CD4-positive, alpha-beta T cell treated with Interleukin-1 beta for 1 hour (primary cell): ENCODE results near the gene NCL.

Experiments
- DNase-seq, 2 donors: peaks; one replicate each; pipeline ENCODE4 v3.0.0-alpha.2; 2020 to 2022

NCL gene, protein sequence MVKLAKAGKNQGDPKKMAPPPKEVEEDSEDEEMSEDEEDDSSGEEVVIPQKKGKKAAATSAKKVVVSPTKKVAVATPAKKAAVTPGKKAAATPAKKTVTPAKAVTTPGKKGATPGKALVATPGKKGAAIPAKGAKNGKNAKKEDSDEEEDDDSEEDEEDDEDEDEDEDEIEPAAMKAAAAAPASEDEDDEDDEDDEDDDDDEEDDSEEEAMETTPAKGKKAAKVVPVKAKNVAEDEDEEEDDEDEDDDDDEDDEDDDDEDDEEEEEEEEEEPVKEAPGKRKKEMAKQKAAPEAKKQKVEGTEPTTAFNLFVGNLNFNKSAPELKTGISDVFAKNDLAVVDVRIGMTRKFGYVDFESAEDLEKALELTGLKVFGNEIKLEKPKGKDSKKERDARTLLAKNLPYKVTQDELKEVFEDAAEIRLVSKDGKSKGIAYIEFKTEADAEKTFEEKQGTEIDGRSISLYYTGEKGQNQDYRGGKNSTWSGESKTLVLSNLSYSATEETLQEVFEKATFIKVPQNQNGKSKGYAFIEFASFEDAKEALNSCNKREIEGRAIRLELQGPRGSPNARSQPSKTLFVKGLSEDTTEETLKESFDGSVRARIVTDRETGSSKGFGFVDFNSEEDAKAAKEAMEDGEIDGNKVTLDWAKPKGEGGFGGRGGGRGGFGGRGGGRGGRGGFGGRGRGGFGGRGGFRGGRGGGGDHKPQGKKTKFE

DNA sequence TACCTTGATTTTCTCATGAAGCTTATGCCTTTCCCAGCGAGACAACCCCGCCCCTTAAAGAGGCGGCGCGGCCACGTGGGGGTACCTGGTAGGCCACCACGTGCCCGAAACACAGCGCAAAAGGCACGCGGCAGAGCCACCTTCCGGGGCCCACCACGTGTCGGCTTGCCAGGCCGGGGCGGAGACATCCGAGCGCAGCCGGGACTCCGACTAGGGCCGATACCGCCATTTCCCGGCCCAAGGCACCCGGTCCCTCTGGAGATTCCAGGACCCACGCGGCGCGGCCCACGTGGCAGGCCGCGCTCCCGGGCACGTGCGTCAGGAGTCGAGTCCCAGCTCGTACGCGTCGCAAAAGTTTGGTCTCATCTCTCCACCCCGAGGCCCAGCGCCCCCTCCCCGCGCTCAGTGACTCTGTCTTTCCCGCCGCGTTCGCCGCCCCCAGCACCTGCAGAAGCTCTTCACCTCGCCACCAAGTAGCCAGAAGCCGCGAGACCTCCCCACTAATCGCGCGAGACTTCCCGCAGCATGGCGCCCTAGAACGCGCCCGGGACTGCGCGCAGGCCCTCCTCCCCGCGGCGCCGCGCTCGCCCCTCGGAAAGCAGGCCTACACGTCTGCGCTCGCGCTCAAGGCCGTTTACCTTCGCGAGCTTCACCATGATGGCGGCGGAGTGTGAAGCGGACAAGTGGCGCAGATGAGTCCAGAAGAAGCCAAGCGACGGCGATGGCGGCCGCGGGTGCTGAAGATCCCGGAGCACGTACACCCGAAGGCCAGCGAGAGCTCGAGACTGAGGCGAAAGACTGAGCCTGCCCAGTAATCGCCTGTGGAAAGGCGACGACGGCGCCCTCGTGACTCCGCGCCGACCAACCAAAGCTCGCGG, at the start of gene NCL:
Gene NCL (minus strand): TSS at position 787 of the 878 bp plus-strand sequence. CDS start 131 bp downstream, at position 656.
- DNase-seq = peak; percentile 87 to 88

DNA sequence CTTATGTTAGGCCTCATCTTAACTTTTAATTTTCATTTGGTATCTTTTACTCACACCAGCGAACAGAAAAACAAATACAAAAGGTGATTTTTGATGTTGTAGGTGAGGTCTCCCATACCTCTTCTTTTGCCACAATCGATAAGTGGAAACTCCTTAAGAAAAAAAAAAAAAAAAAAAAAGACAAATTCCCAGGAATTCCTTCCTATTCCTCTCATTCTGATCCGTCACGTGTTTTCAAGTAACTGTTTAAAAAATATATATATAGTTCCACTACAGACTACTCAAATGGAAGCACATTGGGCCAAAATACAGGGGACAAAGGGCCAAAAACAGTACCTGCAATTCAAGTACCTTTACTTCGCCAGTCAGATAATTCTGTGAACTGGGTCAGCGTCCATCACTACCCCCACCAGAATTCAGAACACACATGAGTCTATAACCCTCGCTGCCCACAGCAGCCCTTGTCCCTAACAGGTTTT, 49.5 kb upstream of the NCL start:
- no peak for DNase-seq

DNA sequence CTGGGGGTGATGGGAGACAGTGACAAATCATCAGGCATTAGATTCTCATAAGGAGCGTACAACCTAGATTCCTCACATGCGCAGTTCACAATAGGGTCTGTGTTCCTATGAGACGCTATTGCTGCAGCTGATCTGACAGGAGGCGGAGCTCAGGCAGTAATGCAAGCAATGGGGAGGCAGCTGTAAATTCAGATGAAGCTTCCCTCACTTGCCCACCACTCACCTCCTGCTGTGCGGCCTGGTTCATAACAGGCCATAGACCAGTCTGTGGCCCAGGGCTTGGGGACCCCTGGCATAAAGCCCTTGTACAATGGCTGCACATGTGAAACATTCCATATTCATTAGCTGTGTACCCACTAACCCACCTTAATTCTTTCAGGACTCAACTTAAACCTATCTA, 47.9 kb upstream of the NCL start:
- no peak for DNase-seq

DNA sequence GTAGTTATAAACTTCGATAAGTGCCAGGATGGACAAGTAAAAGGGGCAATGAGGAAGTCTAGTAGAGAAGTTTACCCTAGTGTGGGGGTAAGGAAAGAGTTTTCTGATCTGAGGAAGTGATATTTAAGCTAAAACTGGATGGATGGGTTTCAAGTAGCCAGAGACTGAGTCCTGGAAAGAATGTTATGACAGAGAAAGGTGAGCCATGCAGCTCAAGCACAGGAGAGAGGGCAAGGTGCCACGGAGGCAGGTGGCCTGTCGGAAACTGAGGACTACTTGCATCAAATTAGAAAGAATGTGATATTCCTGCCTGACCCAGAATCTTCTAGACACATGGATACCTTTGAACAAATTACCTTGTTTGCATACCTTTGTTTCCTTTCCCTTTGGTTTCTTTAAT, 39.5 kb upstream of the NCL start:
- no peak for DNase-seq

DNA sequence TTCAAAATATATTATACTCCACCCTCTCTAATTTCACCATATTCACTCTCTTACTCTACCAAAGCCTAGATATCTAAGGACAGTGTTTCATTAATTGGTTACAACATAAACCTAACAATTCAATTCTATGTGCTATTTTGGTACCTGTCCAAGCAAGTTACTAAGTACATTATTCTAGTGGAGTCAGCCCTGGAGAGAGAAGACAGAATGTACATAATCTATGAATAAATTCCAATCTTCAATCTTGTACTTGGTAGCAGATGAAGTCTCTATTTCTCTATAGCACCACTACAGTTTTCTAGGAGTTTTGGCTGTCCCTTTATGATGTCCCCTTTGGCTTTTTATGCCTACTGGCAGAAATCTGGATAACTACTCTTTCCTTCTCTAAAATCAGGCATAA, 38.3 kb upstream of the NCL start:
- DNase-seq = no peak

DNA sequence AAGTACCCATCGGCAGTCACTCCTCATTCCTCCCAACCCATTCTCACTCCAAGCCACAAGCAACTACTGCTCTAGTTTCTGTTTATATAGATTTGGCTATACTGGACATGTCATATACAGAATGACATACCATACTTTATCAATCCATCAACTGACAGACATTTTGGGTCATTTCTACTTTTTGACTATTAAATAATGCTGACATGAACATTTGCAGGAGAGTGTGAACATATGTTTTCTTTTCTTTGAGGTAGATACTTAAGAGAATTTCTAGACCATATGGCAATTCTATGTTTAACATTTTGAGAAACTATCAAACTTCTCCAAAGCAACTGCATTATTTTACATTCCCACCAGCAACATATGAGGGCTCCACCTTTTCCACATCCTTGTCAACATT, 33.4 kb upstream of the NCL start:
- no peak for DNase-seq

DNA sequence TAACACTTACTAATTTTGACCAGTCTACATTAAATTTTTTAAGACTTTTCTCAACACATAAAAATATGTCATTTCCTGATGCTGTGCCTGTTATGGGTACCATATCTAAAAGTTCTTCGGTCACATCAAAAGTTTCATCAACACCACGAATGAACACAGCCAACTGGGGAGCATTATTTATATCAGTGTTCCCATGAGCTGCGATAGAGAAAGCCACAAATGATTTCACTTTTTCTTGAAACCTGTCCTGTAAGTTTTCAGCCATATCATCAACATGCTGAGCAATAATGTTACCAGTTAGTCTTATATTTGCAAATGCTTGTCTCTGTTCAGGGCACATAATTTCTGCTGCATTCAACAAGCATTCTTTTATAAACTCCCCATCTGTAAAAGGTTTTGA, 30.4 kb upstream of the NCL start:
- DNase-seq = no peak

DNA sequence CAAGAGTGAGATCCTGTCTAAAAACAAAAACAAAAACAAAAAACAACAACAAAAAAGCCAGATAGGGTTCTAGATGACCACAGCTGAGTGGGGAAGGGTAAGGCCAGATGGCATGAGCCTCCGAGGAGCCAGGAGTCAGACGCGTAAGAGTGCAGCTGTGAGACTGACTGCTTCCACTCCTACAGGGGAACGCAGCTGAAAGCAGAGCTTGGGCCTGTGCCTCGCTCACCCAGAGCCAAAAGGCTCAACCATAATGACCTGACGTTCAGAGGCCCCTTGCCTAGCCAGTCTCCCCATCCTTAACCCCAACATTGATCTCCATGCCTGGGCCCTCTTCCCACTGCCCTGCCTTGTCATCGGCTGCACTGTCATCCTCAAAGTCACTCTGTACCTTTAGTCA, 26.5 kb upstream of the NCL start:
- no peak for DNase-seq

DNA sequence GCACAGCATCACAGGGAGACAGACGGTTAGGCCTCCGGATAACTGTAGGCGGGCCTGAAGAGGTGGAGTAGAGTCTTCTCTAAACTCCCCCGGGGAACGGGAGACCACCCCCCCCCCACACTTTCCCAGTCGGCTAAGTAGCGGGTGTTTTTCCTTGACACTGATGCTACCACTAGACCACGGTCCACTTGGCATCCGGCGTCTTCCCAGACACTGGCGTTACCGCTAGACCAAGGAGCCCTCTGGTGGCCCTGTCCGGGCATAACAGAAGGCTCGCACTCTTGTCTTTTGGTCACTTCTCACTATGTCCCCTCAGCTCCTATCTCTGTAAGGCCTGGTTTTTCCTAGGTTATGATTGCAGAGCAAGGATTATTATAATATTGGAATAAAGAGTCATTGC, 25.7 kb upstream of the NCL start:
- peak in 1 of 2 donors; percentile 33 for DNase-seq

DNA sequence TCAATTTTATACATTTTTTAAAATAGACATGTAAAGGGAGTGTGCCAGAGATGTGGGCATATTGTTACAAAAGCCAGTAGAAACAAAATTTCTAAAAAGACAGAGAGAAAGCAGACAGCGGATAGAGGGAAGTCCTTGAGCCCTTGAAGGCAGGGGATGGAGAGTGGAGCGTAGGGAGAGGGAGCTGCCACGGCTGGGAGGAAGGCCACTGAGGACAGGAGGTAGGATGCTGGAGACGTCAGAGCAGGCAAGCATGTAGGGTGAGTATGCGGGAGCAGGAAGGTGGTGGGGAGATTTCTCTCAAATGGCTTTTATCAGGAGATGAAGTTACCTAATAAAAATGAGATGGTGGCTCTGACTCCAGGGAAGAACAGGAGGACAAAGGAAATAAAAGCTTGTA, 24.0 kb upstream of the NCL start:
- no peak for DNase-seq

DNA sequence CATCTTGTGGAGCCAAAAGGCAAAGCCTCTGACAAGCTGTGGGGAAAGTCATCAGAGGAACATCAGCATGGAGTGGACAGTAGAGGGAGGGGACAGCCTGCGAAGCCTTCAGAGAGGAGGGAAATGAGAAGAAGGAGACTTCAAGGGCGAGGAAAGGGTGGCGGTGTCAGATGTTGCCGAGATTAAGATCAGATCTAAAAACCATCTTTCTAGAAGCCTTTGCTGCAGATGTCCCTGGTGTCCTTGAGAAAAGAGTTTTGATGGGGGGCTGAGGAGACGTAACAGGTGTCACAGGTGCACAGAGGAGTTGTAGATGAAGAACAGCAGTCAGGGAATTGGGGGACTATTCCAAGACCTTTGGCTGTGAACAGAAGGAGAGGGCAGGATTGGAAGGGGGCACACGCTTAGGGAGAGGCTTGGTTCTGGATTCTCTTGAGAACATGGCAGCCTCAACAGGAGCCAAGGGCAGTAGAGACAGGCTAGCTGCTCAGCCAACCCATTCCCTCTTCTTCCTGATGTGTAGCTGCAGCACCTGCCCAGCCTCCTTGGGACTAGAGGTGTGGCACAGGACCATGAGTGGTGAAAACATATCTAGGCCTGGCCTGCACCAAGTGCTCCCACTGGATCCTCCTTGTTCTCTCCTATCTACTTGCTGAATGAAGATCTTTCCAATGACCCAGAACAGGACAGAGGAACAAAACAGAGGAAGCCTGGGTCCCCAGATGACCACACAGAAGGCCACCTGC, 22.7 kb upstream of the NCL start:
- DNase-seq = no peak

DNA sequence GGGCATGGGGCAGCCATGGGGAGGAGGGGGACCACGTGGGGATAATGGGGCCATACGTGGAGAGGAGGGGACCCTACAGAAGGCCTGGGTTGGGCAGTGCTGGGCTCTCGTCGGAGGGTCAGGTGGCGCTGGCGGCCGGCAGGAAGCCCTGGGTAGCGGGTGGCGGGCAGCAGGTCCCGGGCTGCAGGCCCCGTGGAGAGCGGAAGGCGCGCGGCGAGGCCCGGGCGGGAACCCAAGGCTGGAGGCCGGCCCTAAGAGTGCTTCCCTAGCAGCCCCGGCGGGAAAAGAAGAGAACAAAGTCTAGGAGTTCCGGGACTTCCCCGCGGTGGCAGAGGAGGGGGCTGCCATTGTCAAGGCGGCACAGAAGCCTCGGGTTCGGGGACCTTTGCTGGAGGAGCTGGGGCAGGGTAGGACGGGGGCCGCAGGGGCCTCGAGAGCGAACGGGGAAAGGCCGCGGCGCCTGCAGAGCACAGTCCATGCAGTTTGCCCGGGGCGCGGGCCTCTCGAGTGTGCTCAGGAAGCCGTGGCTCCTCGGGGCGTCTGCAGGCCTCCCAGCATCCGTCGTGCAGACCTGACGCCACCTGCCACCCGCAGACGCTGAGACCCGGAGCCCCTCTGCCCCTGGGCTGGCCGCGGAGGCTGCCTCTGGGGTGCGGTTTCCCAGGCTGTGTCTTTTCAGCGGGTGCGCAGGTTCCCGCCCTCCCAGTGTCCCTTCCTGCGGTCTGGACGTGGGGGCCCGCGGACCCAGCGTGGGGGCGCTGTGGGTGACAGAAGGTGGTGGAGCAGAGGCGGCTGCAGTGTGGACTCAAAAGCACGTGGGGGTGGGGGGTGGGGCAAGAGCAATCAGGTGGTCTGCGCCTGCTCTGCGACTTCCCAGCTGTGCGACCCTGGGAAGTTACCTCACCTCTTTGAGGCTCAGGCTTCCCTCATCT, 19.4 kb upstream of the NCL start:
- DNase-seq = peak; percentile 29 to 43

DNA sequence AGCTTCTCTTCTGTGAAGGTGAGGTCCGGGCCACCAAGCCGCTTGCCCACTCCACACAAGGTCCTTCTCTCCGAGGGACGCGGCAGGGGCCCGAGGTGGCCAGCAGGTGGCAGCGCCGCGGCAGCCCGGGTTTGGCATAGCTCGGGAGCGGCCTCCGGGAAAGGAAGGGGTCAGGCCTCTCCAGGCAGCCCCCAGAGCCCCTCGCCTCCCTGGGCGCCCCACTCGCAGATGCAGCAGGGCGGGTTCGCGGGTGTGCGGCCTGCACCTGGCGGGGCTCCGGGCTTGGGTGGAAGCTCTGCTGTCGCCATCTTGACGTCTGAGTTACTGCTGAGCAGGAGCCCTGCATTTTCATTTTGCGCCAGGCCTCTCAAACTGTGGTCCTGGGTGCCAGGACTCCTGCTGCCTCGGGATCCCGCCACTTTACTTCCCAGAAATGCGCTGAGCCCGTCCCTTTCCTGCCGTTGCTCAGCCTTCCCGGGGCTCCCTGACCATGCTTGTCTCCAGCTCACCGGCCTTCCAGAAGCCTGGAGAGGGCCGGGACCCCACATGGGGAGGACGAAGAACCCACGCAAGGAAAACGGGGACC, 18.6 kb upstream of the NCL start:
- peak; percentile 71 to 72 for DNase-seq

DNA sequence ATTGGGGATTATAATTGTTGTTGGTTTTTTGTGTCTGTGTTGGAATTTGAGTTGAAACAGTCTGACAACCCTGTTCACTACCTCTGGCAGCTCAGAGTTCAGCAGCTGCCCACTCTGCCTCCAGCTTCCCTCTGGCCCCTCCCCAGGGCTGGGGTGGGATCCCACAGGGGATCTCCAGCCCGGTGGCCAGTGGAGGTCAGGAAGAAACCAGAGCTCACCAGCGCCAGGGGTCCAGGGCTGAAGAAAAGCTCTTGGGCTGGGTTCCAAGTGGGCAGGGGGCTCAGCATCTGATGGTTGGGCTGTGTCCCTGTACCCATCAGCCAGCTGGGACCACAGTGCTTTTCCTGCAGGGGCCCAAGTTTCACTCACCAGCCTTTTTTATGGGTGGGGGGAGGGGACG, 16.5 kb upstream of the NCL start:
- no peak for DNase-seq

DNA sequence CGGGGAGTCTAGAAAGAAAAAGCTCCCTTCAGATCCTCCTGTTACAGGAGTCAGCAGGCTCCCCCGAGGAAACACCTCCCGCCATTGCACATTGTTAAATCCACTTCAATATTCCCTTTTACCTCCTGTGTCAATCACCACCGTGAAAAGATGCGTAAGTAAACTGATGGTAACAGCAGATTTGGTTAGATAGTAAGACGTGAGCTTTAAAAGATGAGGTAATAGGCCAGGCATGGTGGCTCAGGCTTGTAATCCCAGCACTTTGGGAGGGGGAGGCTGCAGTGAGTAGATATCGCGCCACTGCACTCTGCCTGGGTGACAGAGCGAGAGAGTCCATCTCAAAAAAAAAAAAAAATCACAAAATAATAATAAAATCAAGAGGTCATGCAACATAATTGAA, 15.2 kb upstream of the NCL start:
- DNase-seq = no peak

DNA sequence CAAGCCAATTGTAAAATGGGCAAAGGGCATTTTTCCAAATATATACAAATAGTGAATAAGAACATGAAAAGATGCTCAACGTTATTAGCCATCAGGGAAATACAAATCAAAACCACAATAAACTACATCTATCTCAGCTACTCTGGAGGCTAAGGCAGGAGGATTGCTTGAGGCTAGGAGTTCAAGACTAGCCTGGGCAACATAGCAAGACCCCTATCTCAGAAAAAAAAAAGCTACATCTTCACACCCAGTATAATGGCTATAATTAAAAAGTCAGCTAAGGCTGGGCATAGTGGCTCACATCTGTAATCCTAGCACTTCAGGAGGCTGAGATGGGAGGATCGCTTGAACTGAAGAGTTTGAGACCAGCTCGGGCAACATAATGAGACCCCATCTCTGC, 12.6 kb upstream of the NCL start:
- no peak for DNase-seq

DNA sequence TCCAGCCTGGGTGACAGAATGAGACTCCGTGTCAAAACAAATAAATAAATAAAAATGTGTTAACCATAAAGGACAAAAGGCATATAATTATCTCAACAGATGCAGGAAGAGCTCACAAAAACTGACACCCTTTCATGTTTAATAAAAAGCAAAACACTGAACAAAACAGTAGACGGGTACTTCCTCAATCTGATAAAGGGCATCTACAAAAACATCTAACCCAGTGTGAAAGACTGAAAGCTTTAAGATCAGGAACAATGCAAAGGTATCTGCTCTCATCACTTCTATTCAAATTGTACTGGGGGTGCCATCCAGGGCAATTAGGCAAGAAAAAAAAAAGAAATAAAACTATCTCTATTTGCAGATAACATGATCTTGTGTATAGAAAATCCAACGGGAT, 11.7 kb upstream of the NCL start:
- no peak for DNase-seq

DNA sequence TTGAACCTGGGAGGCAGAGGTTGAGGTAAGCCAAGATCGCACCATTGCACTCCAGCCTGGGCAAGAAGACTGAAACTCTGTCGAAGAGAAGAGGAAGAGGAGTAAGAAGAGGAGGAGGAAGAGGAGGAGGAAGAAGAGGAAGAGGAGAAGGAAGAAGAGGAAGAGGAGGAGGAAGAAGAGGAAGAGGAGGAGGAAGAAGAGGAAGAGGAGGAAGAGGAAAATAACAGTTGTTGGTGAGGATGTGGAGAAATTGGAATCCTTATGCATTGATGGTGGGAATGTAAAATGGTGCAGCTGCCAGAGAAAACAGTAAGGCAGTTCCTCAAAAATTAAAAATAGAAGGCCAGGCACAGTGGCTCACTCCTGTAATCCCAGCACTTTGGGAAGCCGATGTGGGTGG, 8.5 kb upstream of the NCL start:
- DNase-seq = no peak

DNA sequence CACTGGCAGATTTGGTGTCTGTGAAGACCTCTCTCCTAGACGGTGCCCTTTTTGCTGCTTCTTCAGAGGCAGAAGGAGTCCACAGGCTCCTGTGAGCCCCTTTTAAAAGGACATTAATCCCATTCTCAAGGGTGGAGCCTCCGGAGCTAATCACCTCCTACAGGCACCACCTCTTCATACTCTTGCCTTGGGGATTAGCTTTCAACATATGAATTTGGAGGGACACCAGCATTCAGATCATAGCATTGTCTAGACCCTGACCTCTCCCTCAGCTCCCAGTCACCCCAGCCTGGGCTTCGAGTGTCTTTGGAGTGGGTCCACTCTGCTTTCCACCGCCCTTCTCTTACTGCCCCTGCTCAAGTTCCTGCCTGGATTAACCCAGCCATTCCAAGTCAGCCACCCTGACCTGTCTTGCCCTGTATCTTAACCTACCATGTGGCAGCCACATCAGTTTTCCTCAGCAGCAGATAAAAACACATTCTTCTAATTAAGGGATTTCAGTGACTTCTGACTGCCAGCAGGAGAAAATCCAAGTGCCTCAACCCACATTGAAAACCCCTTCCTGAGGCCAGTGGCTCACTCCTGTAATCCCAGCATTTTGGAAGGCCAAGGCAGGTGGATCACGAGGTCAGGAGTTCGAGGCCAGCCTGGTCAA, 6.1 kb upstream of the NCL start:
- DNase-seq = no peak

DNA sequence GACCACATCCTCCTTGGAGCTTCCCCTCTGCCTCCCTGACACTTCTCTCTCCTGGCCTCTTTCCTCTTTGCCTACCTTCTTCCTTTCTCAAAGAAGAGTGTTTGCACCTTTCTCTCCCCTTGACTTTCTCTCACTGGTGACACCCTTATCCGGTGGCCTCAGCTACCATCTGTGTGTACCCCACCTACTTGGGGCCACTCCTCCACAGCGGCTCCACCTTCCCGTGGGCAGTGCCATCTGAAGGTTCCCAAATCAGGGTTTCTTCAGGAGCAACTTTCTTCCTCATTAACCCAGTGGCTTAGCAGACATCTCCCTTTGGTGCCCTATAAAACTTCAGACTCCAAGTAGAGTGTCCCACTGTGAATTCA, 5.3 kb upstream of the NCL start:
- no peak for DNase-seq
